H7 (cell line): ENCODE results near the gene CXADR. TPM values are rescaled to one million over a fixed set of nuclear protein-coding genes. Genes with fewer than 3 reads are reported as not detected.

Experiments used
- DNase-seq: peaks from one replicate; pipeline ENCODE4 v3.0.0; 2012
- H3K27me3 ChIP-seq: 2 replicates; pipeline ENCODE4 v1.6.0; 2011; ENCODE audit warnings: mild to moderate bottlenecking, low read length; ENCODE audit not compliant: control insufficient read depth, insufficient read depth
- H3K36me3 ChIP-seq: replicated peaks from 2 replicates; pipeline ENCODE4 v1.5.1; 2011; ENCODE audit warnings: low read length; ENCODE audit not compliant: control insufficient read depth, insufficient read depth
- H3K4me3 ChIP-seq: 2 replicates; pipeline ENCODE4 v1.5.1; 2011; ENCODE audit warnings: low read depth, mild to moderate bottlenecking, control low read depth, low read length, moderate library complexity; ENCODE audit not compliant: insufficient read depth
- total RNA-seq: library from RNA; depleted of rRNA; stranded (reverse); fragments of >200 nt; shearing (Covaris generic); gene quantifications from 2 replicates; pipeline ENCODE4 v1.2.3, GENCODE V29; 2014

The CXADR gene
- total RNA-seq, 1 experiment from 2014 or later, result 96.2 TPM

- Histone ChIP-seq H3K36me3 (no peaks in the 10 kb centered on the region), H3K27me3 (no peaks in the 10 kb centered on the region), H3K4me3 (no peak overlapping the region)
- DNase-seq, result no peak
Observed at GRCh38 chr21:17578162-17578561, 65.3 kb downstream of the CXADR start.

- no peaks in the 10 kb centered on the region for H3K27me3 ChIP-seq
- H3K4me3 ChIP-seq, result no peak overlapping the region
- no peak for DNase-seq
- H3K36me3 ChIP-seq, result no peaks in the 10 kb centered on the region
Observed at GRCh38 chr21:17578876-17579275, 66.0 kb downstream of the CXADR start.

- Histone ChIP-seq H3K4me3 (no peak overlapping the region), H3K36me3 (no peaks in the 10 kb centered on the region), H3K27me3 (no peaks in the 10 kb centered on the region)
- DNase-seq, result no peak
Observed at GRCh38 chr21:17580319-17580718, 67.5 kb downstream of the CXADR start.

DNA sequence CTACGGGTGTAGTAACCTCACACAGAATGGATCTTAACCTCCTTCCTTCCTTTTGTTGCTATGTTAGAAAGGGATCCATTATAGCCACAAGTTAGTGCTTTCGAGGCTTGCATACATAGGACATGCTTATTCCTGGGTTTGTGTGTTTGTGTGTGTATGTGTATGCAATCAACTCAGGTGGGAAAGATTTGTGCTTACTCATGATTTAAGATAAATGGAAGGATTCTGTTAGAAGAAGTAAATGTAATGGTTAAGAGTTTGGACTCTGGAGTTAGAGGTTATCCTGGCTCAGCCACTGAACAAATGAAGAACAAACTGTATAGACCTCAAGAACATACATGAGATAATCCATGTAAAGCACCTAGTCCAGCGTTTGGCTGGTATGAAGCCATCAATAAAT is 71.1 kb downstream of the CXADR start:
- Histone ChIP-seq H3K27me3 (no peaks in the 10 kb centered on the region), H3K4me3 (no peak overlapping the region), H3K36me3 (no peaks in the 10 kb centered on the region)
- no peak for DNase-seq

DNA sequence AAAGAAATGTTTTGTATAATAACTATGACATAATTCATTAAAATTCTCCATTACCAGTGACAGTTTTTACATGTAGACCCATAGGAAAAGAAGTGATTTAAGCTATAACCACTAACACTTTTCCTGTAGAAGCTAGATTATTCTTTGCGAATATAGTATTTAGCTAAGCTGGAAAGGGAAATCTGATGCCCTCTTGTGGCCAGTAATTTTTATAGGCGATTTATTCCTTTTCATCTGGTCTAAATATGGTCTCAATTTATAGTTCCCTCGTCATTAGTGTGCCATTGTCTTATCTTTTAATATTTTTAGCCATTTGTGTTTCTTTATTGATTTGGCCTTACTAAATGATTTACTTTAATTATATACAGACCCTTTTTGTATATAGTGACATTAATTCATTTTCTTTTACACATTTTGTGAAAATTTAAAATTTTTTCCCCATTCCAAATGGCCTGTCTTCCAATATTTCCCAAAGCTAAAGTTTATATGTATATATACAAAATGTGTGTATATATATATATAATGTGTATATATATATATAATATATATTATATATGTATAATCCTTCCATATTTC is 73.1 kb downstream of the CXADR start:
- H3K36me3 ChIP-seq, result no peaks in the 10 kb centered on the region
- no peak overlapping the region for H3K4me3 ChIP-seq
- no peak for DNase-seq
- no peaks in the 10 kb centered on the region for H3K27me3 ChIP-seq

DNA sequence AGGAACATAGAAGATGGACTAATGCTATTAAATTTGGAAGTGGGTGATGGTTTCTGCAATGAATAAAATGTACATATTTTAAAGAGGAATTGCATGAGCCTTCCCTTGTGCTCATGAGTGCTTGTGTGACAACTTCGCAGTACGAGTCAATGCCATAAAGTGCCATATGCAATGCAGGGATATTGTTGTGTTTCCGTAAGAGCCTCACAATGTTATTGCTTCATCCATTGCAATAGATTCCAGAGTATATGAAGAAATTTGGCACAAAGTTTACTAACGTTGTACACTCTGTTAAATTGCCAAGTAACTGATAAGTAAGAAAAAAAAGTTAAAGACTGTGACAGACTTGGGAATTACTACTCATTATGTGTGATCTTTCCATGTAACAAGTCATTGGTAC is 77.6 kb downstream of the CXADR start:
- Histone ChIP-seq H3K4me3 (no peak overlapping the region), H3K36me3 (peaks cover 3% of the 10 kb centered on the region), H3K27me3 (no peaks in the 10 kb centered on the region)
- DNase-seq, result no peak

DNA sequence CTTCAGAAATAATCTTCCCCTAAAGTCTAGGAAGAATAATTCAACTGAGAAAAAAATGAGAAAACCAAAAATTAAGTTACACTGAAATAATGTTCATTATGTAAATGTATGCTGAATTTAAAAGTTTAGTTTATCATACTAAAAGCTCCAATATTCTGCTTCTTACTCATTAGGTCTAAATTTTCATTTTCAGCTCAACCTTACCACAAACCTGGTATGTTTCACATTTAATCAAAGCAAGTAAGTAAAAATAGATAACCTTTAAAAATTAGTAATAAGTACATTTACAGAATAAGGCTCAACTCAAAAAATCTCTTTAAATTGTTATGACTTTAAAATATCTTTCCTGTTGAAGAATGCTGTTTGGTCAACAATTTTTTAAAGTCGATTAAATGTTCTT is 84.8 kb downstream of the CXADR start:
- Histone ChIP-seq H3K36me3 (peaks cover 8% of the 10 kb centered on the region), H3K4me3 (no peak overlapping the region), H3K27me3 (no peaks in the 10 kb centered on the region)
- DNase-seq, result no peak

- no peak for DNase-seq
- H3K27me3 ChIP-seq, result no peaks in the 10 kb centered on the region
- H3K4me3 ChIP-seq, result no peak overlapping the region
- H3K36me3 ChIP-seq, result peaks cover 7% of the 10 kb centered on the region
Observed at GRCh38 chr21:17598437-17598836, 85.6 kb downstream of the CXADR start.

DNA sequence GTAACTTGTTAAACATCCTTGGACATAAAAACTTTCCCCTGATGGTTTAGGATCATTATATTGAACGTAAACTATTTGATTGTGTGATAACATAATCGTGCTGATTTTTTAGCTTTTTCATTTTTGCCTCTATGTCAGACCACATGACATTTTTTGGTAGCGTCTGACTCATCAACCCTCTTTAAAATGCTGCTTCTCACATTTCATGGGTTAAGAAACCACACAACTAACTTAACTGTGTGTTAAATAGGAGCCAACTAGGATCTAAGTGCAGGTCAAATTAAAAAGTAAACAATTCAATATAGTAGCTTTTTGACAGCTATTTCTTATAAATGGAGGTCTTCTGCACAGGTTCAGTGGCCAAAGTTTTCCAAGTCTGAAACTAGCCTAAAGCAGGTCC is 90.0 kb downstream of the CXADR start:
- H3K4me3 ChIP-seq, result no peak overlapping the region
- no peaks in the 10 kb centered on the region for H3K27me3 ChIP-seq
- peaks cover 13% of the 10 kb centered on the region for H3K36me3 ChIP-seq
- no peak for DNase-seq

DNA sequence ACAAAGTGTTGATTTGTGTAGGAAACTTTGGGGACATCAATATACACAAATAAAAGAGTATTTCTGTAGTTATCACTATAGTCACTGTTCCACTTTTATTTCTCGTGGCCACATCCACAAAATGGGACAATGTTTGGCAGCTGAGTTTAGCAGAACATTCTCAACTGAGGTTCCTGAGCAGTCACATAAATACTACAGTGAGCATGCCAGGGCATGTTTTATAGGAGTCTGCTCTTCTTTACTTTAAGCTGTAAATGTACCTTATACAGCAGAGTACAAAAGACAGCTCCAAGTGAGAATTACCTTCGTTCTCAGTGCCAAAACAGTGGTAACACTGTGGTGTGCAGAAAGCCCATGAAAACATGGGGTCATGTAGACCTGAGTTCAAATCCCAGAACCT is 94.8 kb downstream of the CXADR start:
- H3K4me3 ChIP-seq, result no peak overlapping the region
- H3K36me3 ChIP-seq, result peaks cover 13% of the 10 kb centered on the region
- DNase-seq, result no peak
- no peaks in the 10 kb centered on the region for H3K27me3 ChIP-seq

- Histone ChIP-seq H3K27me3 (peaks cover 4% of the 10 kb centered on the region; the same call in 1 of the 2 replicates), H3K36me3 (peaks cover 9% of the 10 kb centered on the region), H3K4me3 (no peak overlapping the region)
- no peak for DNase-seq
Observed at GRCh38 chr21:17609681-17610080, 96.8 kb downstream of the CXADR start.

DNA sequence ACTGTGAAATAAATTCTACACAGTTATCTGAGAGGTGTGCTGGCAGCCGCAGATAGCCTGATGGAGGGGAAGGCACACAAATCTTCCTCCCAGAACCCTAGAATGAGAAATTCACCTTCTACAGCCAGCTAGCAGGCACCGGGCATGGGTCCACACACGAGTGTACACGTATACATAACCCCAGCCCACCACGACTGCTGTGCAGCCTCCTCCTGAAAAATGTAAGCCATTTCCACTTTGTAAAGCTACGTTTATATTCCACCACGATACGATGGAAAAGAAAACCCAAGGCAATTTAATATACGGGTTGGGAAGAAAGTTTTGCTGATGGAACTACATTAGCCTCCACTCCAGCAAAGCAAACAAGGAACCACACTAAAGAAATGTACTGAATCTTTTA is 98.1 kb downstream of the CXADR start:
- peaks cover 5% of the 10 kb centered on the region for H3K36me3 ChIP-seq
- no peak for DNase-seq
- peaks cover 4% of the 10 kb centered on the region; the same call in 1 of the 2 replicates for H3K27me3 ChIP-seq
- no peak overlapping the region; the same call in 1 of the 2 replicates for H3K4me3 ChIP-seq

DNA sequence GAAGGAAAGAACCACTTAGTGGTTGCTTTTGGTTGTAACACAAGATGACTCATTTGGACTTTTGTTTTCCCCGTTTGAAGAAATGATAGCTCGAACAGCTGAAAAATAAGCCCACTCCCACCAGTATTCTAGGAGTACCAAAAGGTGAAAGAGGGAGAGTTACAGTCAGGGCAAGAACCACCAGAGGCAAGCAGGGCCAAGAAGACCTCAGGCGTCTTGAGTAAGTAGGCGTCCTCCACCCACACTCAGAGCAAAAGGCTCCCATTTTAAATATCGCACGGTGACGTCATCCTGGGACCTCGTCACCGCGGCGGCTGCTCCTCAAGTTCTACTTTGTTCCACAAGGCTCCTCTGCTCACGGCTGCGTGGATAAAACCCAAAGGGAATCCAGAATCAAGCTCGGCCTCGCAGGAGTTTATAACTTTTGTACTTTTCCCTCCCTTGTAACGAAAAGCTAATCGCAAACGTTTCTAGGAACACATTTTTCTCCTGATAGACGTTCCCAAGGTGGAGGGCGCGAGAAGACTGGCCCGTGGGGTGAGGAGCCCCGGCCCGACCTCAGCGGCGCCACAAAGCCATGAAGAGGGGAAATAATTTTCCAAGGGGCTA is 98.7 kb downstream of the CXADR start:
- H3K36me3 ChIP-seq, result peaks cover 5% of the 10 kb centered on the region
- peak; percentile 66 for DNase-seq
- H3K4me3 ChIP-seq, result peak overlapping the region; percentile 86
- H3K27me3 ChIP-seq, result peaks cover 4% of the 10 kb centered on the region; the same call in 1 of the 2 replicates

- Histone ChIP-seq H3K27me3 (peaks cover 4% of the 10 kb centered on the region; the same call in 1 of the 2 replicates), H3K4me3 (peak overlapping the region; percentile 86), H3K36me3 (peaks cover 5% of the 10 kb centered on the region)
- DNase-seq, result peak; percentile 72
Observed at GRCh38 chr21:17612023-17612564, 99.3 kb downstream of the CXADR start.

- H3K36me3 ChIP-seq, result peaks cover 5% of the 10 kb centered on the region
- H3K27me3 ChIP-seq, result peaks cover 4% of the 10 kb centered on the region; the same call in 1 of the 2 replicates
- DNase-seq, result peak; percentile 96
- H3K4me3 ChIP-seq, result peak within 1 kb of the TSS; percentile 86
Observed at GRCh38 chr21:17612565-17613241, 99.9 kb downstream of the CXADR start, which contains the start of gene BTG3. BTG3 (minus strand) TSS chr21:17612901; CDS start chr21:17609144, 3,757 bp downstream.
